Glomerular endothelial cell (primary cell): Measurements from ENCODE around the gene POLR3GL. TPM values are rescaled to one million over a fixed set of nuclear protein-coding genes. Genes with fewer than 3 reads are reported as not detected.

ENCODE experiments used
- DNase-seq: peaks from one replicate; pipeline ENCODE4 v3.0.0-alpha.2; 2011; ENCODE audit warnings: low read depth, low spot score; ENCODE audit errors: extremely low read depth
- total RNA-seq: library from RNA; depleted of rRNA; stranded (reverse); fragments of >200 nt; gene quantifications from 2 replicates; pipeline ENCODE4 v1.2.3, GENCODE V29; 2015

Gene POLR3GL
- total RNA-seq, 1 donor from 2014 or later: 13.4 TPM

DNA sequence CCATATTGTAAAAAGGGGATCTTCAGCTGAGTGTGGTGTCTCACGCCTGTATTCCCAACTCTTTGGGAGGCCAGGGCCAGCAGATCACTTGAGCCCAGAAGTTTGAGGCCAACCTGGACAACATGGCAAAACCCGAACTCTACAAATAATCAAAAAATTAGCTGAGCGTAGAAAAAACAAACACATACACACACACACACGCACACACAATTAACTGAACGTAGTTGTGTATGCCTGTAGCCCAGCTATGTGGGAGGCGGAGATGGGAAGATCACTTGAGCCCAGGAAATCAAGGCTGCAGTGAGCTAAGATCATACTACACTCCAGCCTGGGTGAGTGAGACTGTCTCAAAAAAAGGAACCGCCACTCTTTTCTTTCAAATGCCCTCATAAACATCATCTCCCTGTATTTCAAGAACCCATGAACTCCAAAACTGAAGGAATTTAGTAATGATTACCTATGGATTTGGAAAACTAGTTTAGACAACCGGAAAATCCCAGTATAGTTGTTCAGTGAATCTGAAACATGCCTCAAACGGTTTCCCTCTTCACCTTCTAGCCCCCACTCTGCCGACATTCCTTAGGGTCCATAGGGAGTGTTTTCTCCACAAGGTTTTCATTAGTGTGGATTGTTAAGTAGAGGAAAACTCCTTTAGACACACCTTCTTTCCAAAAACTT, 27.4 kb downstream of the POLR3GL start:
- no peak for DNase-seq

DNA sequence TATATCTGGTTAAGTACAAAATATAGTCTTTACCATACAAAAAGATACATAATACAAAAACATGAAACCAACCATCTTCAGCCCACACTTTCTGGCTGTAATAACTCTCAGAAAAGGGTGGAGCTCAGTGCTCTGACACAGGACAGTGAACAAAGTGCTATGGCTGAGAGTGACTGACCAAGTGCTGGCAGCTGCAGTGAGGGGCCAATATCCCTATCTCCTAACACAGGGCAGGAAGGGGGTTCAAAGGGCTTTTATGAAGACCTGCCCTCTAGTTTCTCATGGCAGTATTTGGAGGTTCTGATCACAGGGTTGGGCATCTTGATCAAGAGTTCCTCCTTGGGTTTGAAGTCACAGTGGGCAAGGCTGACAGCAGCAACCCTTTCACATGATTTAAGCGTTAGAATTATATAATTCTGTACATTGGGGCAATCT, 28.0 kb downstream of the POLR3GL start:
- no peak for DNase-seq

DNA sequence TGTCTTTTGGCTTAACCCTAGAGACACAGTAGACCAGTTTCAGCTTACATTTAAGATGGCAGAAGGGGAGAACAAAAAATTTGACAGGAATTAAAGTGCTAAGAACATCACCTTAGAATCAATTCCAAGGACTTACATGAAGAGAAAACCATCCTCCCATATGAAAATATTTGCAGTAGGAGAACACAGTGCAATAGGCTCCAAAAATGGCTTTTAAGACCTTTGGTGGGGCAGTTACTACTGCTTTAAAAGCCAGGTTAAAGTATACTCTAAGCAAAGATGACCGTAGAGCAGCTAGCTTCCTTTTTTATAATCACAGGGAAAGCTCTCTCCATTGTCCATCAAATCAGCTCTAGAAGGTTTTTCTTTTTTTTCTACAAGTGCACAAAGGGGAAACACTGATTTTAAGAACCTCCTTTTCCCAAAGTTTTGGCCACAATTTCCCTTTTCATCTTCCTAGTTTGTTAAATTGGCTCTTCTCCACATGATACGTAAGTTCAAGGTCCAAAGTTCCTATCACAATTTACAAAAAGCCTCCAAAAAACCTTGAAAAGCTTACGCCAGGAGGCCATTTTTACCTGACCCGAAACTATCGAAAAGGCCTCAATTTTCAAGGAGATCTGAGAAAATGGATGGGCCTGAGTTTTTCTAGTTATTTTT, 28.6 kb downstream of the POLR3GL start:
- DNase-seq: no peak

DNA sequence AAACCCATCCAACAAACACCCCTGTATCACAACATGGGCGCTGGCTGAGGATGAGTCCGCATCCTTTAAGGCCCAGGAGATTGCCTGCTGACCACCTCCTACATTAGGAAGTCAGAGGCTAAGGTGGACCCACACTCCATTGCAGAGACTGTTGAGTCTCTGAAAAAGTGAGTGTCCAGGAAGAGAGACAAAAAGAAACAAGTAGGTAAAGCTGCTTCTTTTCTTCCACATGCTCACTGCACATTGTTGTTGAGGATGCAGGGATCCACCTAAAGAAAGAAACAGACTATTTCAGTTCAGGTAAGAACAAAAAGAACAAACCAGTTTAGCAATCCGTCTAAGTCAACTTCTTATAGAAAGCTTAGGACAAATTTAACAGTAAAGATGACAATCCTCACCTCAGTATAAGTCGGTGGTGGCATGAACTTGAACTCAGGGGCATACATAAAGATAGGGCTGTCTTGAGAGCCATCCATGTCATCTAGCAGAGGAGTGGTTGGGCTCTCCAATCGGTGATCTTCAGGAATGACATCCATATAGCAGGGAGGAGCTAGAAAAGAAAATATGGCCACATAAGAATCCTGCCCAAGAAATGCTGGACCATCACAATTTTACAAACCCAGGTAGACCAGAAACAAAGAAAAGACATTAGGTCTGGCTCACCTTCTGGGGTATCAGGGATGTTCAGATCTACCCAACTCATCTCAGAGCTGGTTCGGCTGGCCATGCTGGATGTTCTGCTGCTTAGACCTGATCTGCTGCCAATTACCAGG, 29.3 kb downstream of the POLR3GL start:
- no peak for DNase-seq

DNA sequence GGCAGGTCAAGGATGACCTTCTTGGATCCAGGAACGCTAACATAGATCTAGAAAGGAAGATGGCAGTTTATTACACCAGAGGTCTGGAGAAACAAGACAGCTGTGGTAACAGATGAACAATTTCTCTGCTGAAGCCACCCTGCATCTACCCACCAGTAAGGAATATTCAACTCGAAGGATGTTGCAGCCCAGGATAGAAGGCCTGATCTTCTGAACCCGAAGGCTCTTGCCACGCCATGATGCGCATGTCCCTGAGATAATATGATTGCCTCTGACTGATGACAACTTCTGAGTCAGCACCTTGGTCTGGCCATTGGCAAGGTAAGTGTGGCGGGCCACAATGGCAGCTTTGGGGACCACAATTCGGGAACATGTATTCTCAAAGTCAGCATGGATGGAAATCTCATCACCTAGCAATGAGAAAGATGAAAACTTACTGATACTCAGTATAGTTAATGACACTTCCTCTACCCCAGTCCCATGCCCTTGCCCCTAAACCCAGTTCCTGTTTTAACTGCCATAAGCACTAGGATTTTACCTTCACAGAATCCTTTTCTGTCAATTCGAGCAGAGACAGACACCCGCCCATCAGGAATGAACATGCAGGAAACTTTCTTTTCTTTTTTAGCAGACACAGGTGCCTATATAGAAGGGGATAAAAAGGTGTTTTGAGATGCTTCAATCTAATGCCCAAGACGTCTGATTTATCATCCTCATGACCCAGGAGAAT, 30.1 kb downstream of the POLR3GL start:
- no peak for DNase-seq

DNA sequence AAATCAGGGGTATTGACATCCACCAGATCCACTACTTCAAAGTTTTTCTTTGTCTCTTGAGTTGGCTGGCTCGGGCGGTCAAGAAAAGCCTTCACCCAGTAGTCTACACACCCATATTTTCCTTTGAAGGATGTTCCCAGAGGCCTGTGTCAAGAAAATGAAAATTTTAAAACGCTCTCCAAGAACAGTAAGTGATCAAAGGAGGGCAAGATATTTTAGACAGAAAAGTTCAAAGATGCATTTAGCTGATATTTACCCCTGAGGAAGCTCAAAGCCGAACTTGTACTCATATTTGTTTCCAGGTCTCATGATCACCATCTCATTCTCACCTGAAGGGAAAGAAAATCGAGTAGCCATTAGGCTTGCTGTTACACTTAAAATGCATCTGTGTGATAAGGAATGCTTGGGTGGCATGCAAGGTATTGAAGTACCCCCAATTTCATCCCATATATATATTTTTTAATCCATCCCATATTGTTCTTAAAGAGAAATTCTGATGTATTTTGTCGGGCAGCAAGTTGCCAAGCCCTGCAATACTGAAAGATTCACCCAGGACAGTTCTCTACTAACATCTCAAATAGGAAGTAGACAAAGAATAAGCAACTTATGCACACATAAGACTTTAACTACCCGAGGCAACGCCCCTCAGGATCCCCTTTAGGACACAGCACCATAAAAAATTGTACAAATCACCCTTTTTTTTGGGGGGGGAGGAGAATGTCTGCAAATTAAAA, 30.8 kb downstream of the POLR3GL start:
- DNase-seq: no peak

DNA sequence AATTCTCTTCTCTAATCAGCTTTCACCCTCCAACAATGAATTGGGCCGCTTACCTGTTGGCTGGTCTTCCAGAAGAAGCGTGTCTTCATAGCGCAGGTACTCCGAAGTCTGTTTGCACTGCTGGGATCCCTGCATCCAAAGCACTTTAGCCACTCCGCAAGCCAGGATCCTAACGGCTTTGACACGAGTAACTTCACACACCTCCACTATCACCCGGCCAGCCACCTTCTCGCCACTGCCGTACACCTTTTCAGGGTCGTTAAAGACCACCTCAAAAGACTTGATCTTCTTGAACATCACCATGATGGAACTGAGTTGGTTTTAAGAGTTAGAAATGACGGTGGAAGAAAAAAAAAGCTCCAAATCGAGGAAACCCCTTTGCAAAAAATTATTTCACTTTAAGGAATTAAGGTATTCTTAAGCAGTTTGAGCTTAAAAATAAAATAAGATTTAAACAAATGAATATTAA, 31.5 kb downstream of the POLR3GL start:
- no peak for DNase-seq

DNA sequence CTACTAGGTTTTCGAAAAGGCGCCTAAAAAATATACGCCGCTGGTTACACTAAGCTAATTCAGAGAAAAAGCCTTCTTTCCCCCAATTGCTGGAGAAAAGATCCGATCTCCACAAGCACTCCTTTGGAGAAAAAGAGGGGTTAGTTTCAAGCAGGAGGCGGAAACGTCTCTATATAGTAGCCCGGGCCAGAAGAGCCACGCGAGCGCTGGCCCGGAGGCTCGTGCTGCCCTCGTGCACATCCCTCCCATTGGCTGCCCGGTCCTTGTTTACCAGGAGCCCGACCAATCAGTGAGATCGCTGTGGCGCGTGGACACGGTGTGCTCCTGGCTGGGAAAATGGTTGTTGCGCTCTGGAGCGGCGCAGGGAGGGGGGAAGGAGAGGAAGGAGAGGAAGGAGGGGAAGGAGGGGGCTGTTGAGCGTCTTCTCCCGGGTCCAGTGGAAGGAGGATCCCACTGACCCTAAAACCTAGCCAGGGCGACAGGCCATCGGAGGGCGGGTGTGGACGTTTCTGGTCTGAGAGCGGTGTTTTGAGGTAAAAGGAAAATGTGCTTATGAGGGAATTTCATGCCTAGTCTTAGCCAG, 32.0 kb downstream of the POLR3GL start, which contains the start of gene TXNIP:
Gene TXNIP, minus strand, starts transcription at position 147 of the 583 bp plus-strand sequence. CDS start 313 bp downstream, outside the sequence.
- DNase-seq: peak; percentile 75

DNA sequence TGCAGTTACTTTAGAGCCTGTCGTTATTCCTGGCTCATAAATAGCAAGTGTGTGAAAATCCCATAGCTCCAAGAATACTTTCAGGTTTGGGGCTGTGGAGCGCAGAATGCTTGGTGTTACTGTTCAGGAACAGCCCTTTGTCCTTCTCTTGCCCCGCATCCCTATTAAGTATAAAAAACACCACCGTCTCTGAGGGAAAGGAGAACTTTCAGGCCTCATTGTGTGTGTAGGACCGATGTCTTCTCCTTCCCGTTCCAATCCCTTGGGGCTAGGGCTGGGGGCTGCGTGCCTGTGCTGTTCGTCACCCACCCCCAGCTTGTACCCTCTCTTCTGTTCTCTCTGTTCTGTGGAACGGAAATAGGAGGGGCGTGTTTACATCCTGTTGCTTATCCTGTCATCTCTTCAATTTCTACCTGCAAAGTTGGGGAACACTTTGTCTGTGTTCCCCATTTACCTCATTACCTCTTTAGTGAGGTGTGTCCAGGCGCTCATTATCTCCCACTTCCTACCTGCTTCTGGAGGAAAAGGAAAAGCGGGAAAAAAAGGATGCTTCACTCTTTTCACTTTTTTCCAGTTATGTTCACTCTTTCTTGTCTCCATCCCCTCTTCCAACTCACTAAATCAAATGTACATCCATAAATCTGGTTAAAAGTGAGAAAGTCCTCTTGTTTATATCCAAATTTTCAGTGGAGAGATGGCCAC, 32.7 kb downstream of the POLR3GL start:
- DNase-seq: no peak

DNA sequence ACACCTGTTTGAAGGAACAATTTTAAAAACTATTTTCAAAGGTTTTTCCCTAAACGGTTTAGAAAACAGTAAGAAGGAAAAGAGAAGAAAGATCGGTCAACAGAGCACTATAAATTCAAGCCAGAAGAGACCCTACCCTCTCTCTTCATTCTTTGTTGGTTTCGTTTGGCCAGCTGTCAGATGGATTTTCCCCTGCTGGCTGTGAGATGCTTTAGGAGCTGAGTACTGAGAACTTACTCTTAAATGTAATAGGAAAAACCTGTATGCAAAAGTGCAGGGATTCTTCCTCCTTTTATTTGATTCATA, 33.2 kb downstream of the POLR3GL start:
- DNase-seq: no peak

DNA sequence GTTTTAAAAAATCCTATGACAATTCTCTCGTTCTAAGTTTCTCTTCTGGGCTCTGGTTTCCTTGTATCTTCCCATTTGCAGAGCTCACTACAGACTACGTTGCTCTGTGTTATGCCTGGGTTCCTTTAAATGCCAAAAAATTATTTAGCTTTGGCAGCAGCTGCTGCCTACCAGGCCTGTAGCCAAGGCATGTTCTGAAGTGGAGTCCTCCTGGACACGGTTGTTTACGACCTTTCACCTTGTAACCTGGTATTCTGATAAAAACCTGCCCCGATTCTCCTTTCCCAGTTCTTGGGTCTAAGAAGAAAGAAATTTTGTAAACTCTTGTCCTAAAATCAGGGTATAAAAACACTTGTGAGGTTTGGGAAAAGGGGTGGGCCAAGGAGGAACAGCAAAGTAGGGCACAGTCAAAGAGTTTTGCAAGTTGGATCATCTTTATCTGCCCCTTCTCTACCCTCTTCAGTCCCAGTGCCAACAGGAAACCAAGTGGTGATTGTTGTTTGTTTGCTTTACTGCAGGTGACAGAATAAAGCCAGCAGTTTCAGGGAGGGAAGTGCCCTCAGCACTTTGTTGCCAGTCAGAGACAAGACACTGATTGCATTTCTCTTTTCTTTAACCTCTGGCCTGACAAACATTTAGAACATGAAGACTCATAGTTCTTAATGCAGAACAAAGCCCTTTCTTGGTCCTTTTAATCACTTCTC, 35.0 kb downstream of the POLR3GL start:
- DNase-seq: no peak

DNA sequence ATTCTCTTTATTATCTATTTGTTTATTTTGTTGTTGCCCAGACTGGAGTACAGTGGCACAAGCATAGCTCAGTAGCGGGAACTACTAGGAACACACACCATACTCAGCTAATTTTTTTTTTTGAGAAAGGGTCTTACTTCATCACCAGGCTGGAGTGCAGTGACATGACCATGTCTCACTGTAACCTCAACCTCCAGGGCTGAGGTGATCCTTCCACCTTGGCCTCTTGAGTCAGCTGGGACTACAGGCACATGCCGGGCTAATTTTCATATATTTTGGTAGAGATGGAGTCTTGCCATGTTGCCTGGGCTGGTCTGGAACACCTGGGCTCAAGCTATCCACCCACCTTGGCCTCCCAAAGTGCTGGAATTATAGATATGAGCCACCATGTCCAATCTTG, 37.2 kb downstream of the POLR3GL start:
- DNase-seq: no peak

DNA sequence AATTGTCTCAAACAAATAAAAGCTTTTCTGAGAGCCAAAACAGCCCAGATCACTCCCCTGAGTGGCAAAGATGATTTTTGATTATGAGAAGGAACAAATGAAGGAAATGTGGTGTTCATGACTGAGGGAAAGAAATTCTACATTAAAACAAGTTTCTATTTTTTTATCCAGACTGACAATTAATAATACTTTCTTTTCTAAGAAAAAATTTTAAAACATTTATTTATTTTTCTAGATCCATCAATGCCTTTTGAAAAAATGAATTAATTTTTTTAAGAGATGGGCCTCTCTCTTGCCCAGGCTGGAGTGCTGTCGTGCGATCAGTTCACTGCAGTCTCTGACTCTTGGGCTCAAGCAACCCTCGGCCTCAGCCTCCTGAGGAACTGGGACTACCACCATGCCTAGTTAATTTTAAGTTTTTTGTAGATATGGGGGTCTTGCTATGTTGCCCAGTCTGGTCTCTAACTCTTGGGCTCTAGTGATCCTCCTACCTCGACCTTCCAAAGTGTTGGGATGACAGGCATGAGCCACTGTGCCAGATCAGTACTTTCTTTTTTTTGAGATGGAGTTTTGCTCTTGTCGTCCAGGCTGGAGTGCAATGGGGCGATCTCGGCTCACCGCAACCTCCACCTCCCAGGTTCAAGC, 43.1 kb downstream of the POLR3GL start:
- no peak for DNase-seq

DNA sequence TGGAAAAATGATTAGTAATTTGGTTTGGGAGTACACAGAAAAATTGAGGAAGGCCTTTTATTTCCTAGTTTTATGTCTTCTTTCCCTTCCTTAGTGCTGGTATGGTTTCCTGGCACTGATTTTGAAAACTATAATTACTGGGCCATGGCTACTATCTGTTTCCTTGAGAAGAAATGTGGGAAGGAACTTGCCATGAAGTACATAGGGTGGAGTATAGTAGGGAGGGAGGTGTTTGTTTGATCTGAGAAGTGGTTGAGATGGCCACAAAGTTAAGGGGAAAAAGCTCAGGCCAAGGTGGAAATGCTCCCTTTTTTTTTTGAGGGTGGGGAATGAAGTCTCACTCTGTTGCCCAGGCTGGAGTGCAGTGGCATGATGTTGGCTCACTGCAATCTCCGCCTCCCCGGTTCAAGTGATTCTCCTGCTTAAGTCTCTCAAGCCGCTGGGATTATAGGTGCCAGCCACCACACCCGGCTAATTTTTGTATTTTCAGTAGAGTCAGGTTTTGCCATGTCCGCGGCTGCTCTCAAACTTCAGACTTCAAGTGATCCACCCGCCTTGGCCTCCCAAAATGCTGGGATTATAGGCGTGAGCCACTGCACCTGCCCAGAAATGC, 45.7 kb downstream of the POLR3GL start:
- no peak for DNase-seq

DNA sequence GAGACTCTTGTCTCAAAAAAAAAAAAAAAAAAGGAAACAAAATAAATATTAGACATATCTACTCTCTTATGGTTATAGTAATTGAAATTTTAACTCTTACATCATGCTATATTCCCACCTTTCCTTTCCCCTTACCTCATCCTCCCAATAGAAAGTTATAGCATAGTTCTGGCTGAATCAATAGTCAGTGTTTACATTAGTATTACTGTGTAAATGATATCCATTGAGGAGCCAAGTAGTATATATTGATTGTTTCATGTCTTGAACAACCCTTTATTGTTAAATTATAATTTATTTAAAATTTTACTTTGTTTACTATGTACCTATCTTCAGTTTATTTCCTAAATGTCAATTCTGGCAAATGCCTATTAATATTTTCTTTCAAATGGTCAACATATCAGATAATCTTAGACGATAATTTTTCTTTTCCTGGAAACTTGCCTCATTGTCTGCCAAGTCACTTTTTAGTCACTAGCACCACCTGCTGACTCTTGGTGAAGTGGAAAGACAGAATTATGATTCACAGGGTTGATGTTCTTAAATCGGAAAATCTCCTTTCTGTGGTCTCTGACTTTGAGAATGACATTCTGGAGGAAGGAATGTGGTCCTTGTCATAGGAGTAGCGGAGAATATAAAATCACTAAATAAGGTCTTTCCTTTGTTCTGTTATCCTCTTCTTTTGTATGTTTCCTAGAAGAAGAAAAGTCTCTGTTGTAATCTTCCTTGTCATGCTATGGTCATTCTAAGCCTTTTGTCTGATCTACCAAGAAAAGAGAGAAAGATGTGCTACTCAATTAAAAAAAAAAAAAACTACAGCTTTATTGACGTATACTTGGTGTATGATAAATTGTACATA, 48.4 kb downstream of the POLR3GL start:
- peak; percentile 73 for DNase-seq

DNA sequence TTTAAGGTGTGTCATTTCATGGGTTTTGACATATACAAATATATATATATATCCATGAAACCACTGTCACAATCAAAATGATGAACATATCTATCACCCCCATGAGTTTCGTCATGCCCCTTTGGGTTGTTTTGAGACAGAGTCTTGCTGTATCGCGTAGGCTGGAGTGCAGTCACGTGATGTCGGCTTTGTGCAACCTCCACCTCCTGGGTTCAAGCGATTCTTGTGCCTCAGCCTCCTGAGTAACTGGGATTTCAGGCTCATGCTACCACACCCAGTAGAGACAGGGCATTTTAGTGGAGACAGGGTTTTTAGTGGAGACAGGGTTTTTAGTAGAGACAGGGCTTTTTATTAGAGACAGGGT, 49.1 kb downstream of the POLR3GL start:
- no peak for DNase-seq

DNA sequence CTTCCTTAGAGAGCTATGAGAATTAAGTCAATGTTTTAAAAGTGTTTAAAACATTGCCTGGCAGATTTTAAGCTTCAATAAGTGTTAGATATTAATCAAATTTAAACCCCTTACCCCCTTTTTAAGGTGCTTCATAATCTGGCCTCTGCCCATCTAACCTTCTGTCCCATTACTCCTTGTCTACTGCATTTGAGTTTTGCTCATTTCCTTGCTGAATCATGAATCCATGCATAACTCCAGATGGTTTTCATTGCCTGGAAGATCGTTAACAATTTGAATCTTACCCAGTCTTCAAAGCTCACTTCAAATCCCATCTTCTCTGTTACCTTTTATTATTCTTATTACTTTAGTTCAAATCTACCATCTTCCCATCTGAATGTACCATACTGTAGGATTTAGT, 52.4 kb downstream of the POLR3GL start:
- no peak for DNase-seq
